ENCODE results near the gene PSD4. TPM values are rescaled to one million over a fixed set of nuclear protein-coding genes. Genes with fewer than 3 reads are reported as not detected.
A peak's percentile ranks its signal among the peaks of the same experiment; 100 is the strongest.

The PSD4 gene
- total and polyA plus RNA-seq, 2 of the 8 experiments (the other 6 are each of a cell fraction or from before 2014, with no cell fraction given): 0.53 to 1.2 TPM

DNA sequence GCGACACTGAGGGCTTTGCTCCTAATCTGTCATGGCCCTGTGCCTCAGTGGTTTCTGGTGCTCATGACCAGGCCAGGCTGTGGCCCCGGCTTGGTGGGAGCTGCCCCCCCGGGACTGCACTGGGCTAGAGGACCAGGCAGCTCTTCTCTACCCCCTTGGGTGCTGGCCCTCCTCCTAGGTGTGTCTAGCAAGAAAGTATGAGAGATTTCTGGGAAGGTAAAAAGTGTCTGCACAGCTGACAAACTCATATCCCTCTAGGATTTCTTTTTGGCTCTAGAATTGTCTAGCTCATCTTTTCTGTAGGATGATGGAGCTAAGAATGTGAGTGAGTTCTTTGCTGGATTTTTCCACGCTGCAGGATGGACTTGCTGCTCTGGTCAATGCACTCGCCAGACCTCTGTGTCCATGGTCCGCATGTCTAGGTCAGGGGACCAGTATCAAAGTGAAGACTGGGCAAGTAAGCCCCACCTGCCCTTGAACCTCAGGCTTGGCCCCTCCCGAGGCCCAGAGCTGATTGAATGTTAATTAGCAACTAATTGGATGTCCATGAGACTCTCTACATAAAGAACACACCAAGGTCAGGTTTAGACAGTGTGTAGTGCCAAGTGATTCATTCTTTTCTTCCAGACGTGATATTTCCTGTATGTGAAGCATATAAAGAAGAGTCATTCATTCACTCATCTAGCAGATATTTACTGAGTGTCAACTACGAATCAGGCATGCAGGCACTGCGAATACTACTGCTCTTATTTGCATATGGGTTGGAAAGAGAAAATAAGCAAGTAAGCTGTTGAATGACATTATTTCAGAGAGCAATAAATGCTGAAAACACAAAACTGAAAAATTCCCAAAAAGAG, 15.6 kb upstream of the PSD4 start:
- DNase-seq (ENCODE audit: low read depth in 1 of 2, low spot score in 2 of 2) (peak in 1 of 2 experiments; percentile 36), FAIRE-seq (no peak)
- Histone ChIP-seq H3K14ac (ENCODE audit: insufficient read length) (no peak overlapping the region), H2BK20ac (ENCODE audit: low read length) (no peak overlapping the region), H3K23ac (ENCODE audit: insufficient read length) (no peak overlapping the region), H3K4ac (replicated peaks; ENCODE audit: insufficient read length, low read depth, low read length) (no peak overlapping the region), H2BK120ac (replicated peaks; ENCODE audit: low read depth, low read length) (no peak overlapping the region), H4K91ac (replicated peaks; ENCODE audit: insufficient read length, low read length) (peak overlapping the region; percentile 44), H2BK15ac (ENCODE audit: low read length) (no peak overlapping the region), H3K4me2 (ENCODE audit: insufficient read depth in 1 of 2, low read depth in 2 of 2, low read length in 2 of 2) (peak overlapping the region; percentile 69 to 98), H3K79me2 (ENCODE audit: control insufficient read depth in 1 of 2, insufficient read depth in 2 of 2, low read length in 2 of 2) (no peaks in the 10 kb centered on the region), H3K9ac (replicated peaks in 1 of 4; ENCODE audit: extremely low read depth in 1 of 4, low read depth in 3 of 4, low read length in 3 of 4) (no peak overlapping the region), H3K23me2 (ENCODE audit: low read depth, low read length) (peaks cover 4% of the 10 kb centered on the region; the same call in 1 of the 2 replicates), H3K27ac (ENCODE audit: low read depth, low read length) (no peak overlapping the region), H2BK12ac (ENCODE audit: low read depth, low read length) (no peak overlapping the region), H4K8ac (ENCODE audit: extremely low read depth, insufficient read depth, low read length) (no peak overlapping the region), H3K36me3 (ENCODE audit: control insufficient read depth in 2 of 4, insufficient read depth in 4 of 4, low read length in 3 of 4) (no peaks in the 10 kb centered on the region), H3K18ac (ENCODE audit: extremely low read depth, low read length) (no peak overlapping the region), H2AFZ (ENCODE audit: low read length) (peak overlapping the region; percentile 94; the same call in 1 of the 2 replicates), H2AK5ac (ENCODE audit: low read depth, low read length) (no peak overlapping the region), H3K27me3 (replicated peaks in 1 of 4; ENCODE audit: control insufficient read depth in 3 of 4, extremely low read depth in 1 of 4, insufficient read depth in 3 of 4, low read length in 3 of 4) (peaks cover 2 to 14% (median 10%) of the 10 kb centered on the region in 4 experiments), H3K4me1 (replicated peaks in 1 of 4; ENCODE audit: control insufficient read depth in 3 of 4, insufficient read depth in 4 of 4, low read length in 3 of 4) (peaks cover 1 to 10% (median 2%) of the 10 kb centered on the region in 4 experiments; a peak in 4 of 7 replicates), H3K4me3 (ENCODE audit: extremely low read depth in 1 of 4, insufficient read depth in 2 of 4, low read depth in 3 of 4, low read length in 4 of 4) (peak overlapping the region; percentile 41 to 66 (median 58)), H3K56ac (replicated peaks; ENCODE audit: insufficient read length, low read depth, low read length) (peak overlapping the region; percentile 59), H2BK5ac (ENCODE audit: low read depth, low read length) (no peak overlapping the region), H3K9me3 (ENCODE audit: insufficient read depth in 2 of 2, low read depth in 1 of 2, low read length in 1 of 2) (no peaks in the 10 kb centered on the region), H4K5ac (ENCODE audit: insufficient read length, low read depth, low read length) (no peak overlapping the region), H3K79me1 (ENCODE audit: low read depth, low read length) (no peaks in the 10 kb centered on the region), H4K20me1 (replicated peaks in 1 of 2; ENCODE audit: control insufficient read depth in 1 of 2, insufficient read depth in 2 of 2, low read length in 2 of 2) (no peaks in the 10 kb centered on the region)
- CTCF ChIA-PET (ENCODE audit: partially characterized antibody): interaction anchor here (0.6 to 5.2 kb wide), 13 partner anchors 9 to 582 kb away, joined by 3 to 68 read pairs (median 4); partner anchors contain the start of gene PSD4
- POLR2A ChIA-PET (ENCODE audit: partially characterized antibody): interaction anchor here (0.9 kb wide), 1 partner anchor 22 kb away, joined by 3 read pairs; no protein-coding TSS in a partner anchor
- 69% methylated on average over 10 of the region's 10 CpGs; no CpG with 5 or more reads in 1 of the 2 experiments for WGBS, 2 experiments (ENCODE audit: extremely low coverage in 1 of 2, insufficient coverage in 1 of 2, insufficient read length in 1 of 2, insufficient replicate concordance in 2 of 2, low coverage in 1 of 2, low lambda C conversion rate in 2 of 2, missing lambda C conversion rate in 1 of 2)
- TF ChIP-seq YY1 (IDR thresholded peaks at IDR 0.05; ENCODE audit: low read depth, low read length) (no peak), HDAC6 (IDR thresholded peaks at IDR 0.05; ENCODE audit: low read depth, low read length) (no peak), EP300 (IDR thresholded peaks at IDR 0.05; ENCODE audit: borderline replicate concordance in 1 of 2, low read depth in 2 of 2, low read length in 2 of 2) (no peak), RFX5 (IDR thresholded peaks at IDR 0.05; ENCODE audit: borderline replicate concordance, low read depth, low read length) (no peak), HDAC2 (IDR thresholded peaks at IDR 0.05; ENCODE audit: borderline replicate concordance in 1 of 2, low read depth in 2 of 2, low read length in 2 of 2) (no peak), SAP30 (IDR thresholded peaks at IDR 0.05; ENCODE audit: insufficient read depth, insufficient replicate concordance, low read length) (no peak)
- TF ChIP-seq, protein P1, sequence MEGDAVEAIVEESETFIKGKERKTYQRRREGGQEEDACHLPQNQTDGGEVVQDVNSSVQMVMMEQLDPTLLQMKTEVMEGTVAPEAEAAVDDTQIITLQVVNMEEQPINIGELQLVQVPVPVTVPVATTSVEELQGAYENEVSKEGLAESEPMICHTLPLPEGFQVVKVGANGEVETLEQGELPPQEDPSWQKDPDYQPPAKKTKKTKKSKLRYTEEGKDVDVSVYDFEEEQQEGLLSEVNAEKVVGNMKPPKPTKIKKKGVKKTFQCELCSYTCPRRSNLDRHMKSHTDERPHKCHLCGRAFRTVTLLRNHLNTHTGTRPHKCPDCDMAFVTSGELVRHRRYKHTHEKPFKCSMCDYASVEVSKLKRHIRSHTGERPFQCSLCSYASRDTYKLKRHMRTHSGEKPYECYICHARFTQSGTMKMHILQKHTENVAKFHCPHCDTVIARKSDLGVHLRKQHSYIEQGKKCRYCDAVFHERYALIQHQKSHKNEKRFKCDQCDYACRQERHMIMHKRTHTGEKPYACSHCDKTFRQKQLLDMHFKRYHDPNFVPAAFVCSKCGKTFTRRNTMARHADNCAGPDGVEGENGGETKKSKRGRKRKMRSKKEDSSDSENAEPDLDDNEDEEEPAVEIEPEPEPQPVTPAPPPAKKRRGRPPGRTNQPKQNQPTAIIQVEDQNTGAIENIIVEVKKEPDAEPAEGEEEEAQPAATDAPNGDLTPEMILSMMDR (IDR thresholded peaks at IDR 0.05; ENCODE audit: control extremely low read depth in 1 of 3, insufficient read depth in 1 of 3, low read depth in 1 of 3, low read length in 3 of 3): no peak
